HepG2 (cell line): ENCODE measurements around the gene ELANE. TPM values are rescaled to one million over a fixed set of nuclear protein-coding genes. Genes with fewer than 3 reads are reported as not detected.

Source experiments
- ATAC-seq: fragments of 200-7000 bp; cut with Tn5 transposase; 3 replicates; pipeline ENCODE4 v1.9.1; 2020; ENCODE audit warnings: mild to moderate bottlenecking, moderate library complexity
- BruUV-seq: library from RNA; stranded (reverse); fragments of 400-500 nt; replicated peaks from 2 replicates; lab custom pipeline; 2021; lab: Mats Ljungman, UMichigan
- CTCF ChIA-PET: fragments of 300-600 bp; formaldehyde crosslinking; extraction: SDS; loops from one replicate; lab custom pipeline; 2021; ENCODE audit warnings: low total read pairs, inconsistent platforms, low intra/inter-chr PET ratio; lab: Yijun Ruan, JAX
- POLR2A ChIA-PET: fragments of 350-600 bp; sonication (Branson Sonifier 250); formaldehyde crosslinking; loops from one replicate; lab custom pipeline; 2020; ENCODE audit warnings: antibody characterized with exemption, inconsistent platforms; lab: Yijun Ruan, JAX
- DNase-seq: peaks from one replicate; pipeline ENCODE4 v3.0.0-alpha.2; 2015; ENCODE audit warnings: low spot score
- FAIRE-seq: peaks from 3 replicates; lab custom pipeline; 2011; peaks lifted over from hg19 to GRCh38; lab: Jason Lieb, UNC
- H2AFZ ChIP-seq: one replicate; pipeline ENCODE4 v1.6.1; 2011; ENCODE audit warnings: low read length, inconsistent platforms
- H3K27ac ChIP-seq: fragments of 300-600 bp; 3 replicates; pipeline ENCODE4 v1.8.0; 2011; ENCODE audit warnings: mixed run types, mild to moderate bottlenecking, mixed read lengths, low read length, inconsistent platforms; ENCODE audit not compliant: insufficient read depth; ENCODE audit errors: extremely low read length
- H3K27me3 ChIP-seq, 2 experiments: fragments of 200-600 bp in 1 of 2; 2 replicates in 1 of 2; 3 replicates in 1 of 2; pipeline versions ENCODE4 v1.6.0 to v1.8.0; 2011; ENCODE audit warnings: low read length in 2 of 2, mild to moderate bottlenecking in 2 of 2, moderate library complexity in 2 of 2, inconsistent platforms in 1 of 2; ENCODE audit not compliant: insufficient read depth in 2 of 2, control insufficient read depth in 1 of 2
- H3K36me3 ChIP-seq, 2 experiments: fragments of 200-600 bp in 1 of 2; replicated peaks in 1 of 2; 2 replicates in 1 of 2; 3 replicates in 1 of 2; pipeline versions ENCODE4 v1.5.1 to v1.8.0; 2011; ENCODE audit warnings: low read length in 2 of 2, inconsistent platforms in 1 of 2; ENCODE audit not compliant: insufficient read depth in 2 of 2, control insufficient read depth in 1 of 2
- H3K4me1 ChIP-seq: 2 replicates; pipeline ENCODE4 v1.5.1; 2012; ENCODE audit warnings: low read length, inconsistent platforms; ENCODE audit not compliant: insufficient read depth
- H3K4me2 ChIP-seq: 2 replicates; pipeline ENCODE4 v1.6.0; 2011; ENCODE audit warnings: low read depth, low read length, inconsistent platforms
- H3K4me3 ChIP-seq, 3 experiments: fragments of 200-600 bp in 1 of 3; sonication (generic), shearing (Covaris generic) in 1 of 3; replicated peaks in 1 of 3; 2 replicates each; pipeline ENCODE4 v1.5.1; 2011 to 2016; ENCODE audit warnings: low read length in 3 of 3, inconsistent platforms in 2 of 3, low read depth in 2 of 3, mild to moderate bottlenecking in 2 of 3, control low read depth in 1 of 3, mixed read lengths in 1 of 3; ENCODE audit not compliant: insufficient read depth in 1 of 3
- H3K79me2 ChIP-seq: one replicate; pipeline ENCODE4 v1.6.1; 2011; ENCODE audit warnings: low read length, inconsistent platforms; ENCODE audit not compliant: insufficient read depth
- H3K9ac ChIP-seq: 2 replicates; pipeline ENCODE4 v1.6.0; 2011; ENCODE audit warnings: mild to moderate bottlenecking, low read depth, low read length, inconsistent platforms; ENCODE audit not compliant: insufficient read depth
- H3K9me3 ChIP-seq: 2 replicates; pipeline ENCODE4 v1.5.1; 2012; ENCODE audit warnings: mild to moderate bottlenecking, low read length
- H4K20me1 ChIP-seq: 2 replicates; pipeline ENCODE4 v1.6.0; 2011; ENCODE audit warnings: inconsistent platforms, mild to moderate bottlenecking, low read length, moderate library complexity; ENCODE audit not compliant: insufficient read depth
- HNRNPL ChIP-seq: fragments of 200-400 bp; formaldehyde crosslinking; IDR thresholded peaks from 2 replicates; pipeline ENCODE4 v1.6.1; 2017; ENCODE audit warnings: mild to moderate bottlenecking, low read depth, low read length
- HOXA3 ChIP-seq: sonication (generic); formaldehyde crosslinking; IDR thresholded peaks from 2 replicates; pipeline ENCODE4 v1.5.0; 2020; ENCODE audit warnings: missing genetic modification reagents
- NFKB2 ChIP-seq: sonication (generic); formaldehyde crosslinking; IDR thresholded peaks from 2 replicates; pipeline ENCODE4 v1.4.0; 2020; ENCODE audit warnings: missing genetic modification reagents, borderline replicate concordance
- ZNF3 ChIP-seq: IDR thresholded peaks from 2 replicates; pipeline ENCODE4 v1.7.0; 2017; ENCODE audit warnings: inconsistent platforms
- WGBS: methylation state at CpG from one replicate; pipeline ENCODE4 v1.1.6; 2017; ENCODE audit warnings: low lambda C conversion rate; 5-methylcytosine and 5-hydroxymethylcytosine counted together
- in situ Hi-C: cut with HindIII; loops from 2 replicates; pipeline ENCODE4 v1.10.0; 2017; ENCODE audit warnings: low pct_unique_long_range_greater_than_20kb; ENCODE audit not compliant: extremely low pct_ligation_motif_present
- intact Hi-C: fragments of 100-400 bp; cut with micrococcal nuclease; formaldehyde crosslinking; loops from one replicate; pipeline ENCODE4 v1.10.0; 2022; ENCODE audit not compliant: unreplicated experiment
- polyA plus RNA-seq, 8 experiments: library from polyadenylated mRNA; depleted of rRNA in 3 of 8; stranded (reverse) in 7 of 8; unstranded in 1 of 8; fragments of >200 nt; fragmentation: Illumina TruSeq in 4 of 8; extraction: Trizol in 4 of 8; gene quantifications; 2 replicates each; pipeline versions ENCODE4 v1.2.1 to v1.2.3, GENCODE V29; 2011 to 2016; ENCODE audit warnings: low read depth in 4 of 8, missing spikeins in 1 of 8, mixed read lengths in 1 of 8; ENCODE audit not compliant: insufficient read depth in 1 of 8
- total RNA-seq, 5 experiments: library from RNA; depleted of rRNA; stranded (reverse); fragments of >200 nt; fragmentation: Illumina TruSeq; extraction: Trizol; gene quantifications; 2 replicates each; pipeline ENCODE4 v1.2.3, GENCODE V29; 2016; ENCODE audit warnings: low read depth in 1 of 5
- TF ChIP-seq, protein P1 (sequence below): sonication (generic); formaldehyde crosslinking; IDR thresholded peaks from 2 replicates; pipeline ENCODE4 v1.5.1; 2020; ENCODE audit warnings: mild to moderate bottlenecking, missing genetic modification reagents, borderline replicate concordance
- TF ChIP-seq, protein P2 (sequence below): sonication (generic); formaldehyde crosslinking; IDR thresholded peaks from 2 replicates; pipeline ENCODE4 v1.8.1; 2022; ENCODE audit warnings: low read depth, mild to moderate bottlenecking, missing genetic modification reagents

ELANE gene
- total and polyA plus RNA-seq, 2 of the 13 experiments (the other 11 are each of a cell fraction or from before 2014, with no cell fraction given) = not detected

DNA sequence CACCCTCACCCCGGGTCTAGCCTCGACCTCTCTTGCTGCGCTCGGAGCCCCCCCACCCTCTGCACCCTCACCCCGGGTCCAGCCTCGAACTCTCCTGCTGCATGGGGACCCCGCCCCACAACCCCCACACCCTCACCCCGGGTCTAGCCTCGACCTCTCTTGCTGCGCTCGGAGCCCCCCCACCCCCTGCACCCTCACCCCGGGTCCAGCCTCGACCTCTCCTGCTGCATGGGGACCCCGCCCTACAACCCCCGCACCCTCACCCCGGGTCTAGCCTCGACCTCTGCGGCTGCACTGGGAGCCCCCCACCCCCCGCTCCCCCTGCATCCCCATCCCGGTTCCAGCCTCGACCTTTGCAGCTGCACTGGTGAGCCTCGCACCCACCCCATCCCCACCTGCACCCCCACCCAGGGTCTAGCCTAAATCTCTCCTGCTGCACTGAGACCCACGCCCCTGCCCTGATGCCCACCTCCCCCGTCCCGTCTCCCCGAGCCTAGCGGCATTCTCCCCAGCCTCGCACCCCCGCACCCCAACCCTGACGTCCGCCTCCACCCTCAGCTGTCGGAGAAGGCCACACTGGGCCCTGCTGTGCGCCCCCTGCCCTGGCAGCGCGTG lies 9.1 kb downstream of the ELANE start:
- FAIRE-seq = no peak
- BruUV-seq = no TSS peak
- Histone ChIP-seq H3K4me3 (no peak overlapping the region), H4K20me1 (no peaks in the 10 kb centered on the region), H3K27ac (no peak overlapping the region), H3K4me1 (peaks cover 19% of the 10 kb centered on the region), H2AFZ (no peak overlapping the region), H3K36me3 (no peaks in the 10 kb centered on the region), H3K9me3 (no peaks in the 10 kb centered on the region), H3K9ac (no peak overlapping the region), H3K79me2 (no peaks in the 10 kb centered on the region), H3K27me3 (no peaks in the 10 kb centered on the region), H3K4me2 (no peak overlapping the region)
- CTCF ChIA-PET = no interaction called here
- POLR2A ChIA-PET = interaction anchor here (0.6 to 1.0 kb wide), 2 partner anchors 15 to 377 kb away, joined by 3 to 4 read pairs; no protein-coding TSS in a partner anchor
- 0 out of 2 replicates have a peak, but pooled peaks have one; percentile 48 for TF ChIP-seq HNRNPL
- no peak for TF ChIP-seq NFKB2 (CRISPR knock-in tag)
- in situ Hi-C loops (loop anchor here (5.0 to 10.0 kb wide), 2 partner anchors 56 to 124 kb away; partner anchors contain the start of genes KISS1R and WDR18), intact Hi-C loops (no loop called here)
- DNase-seq = no peak
- WGBS = 87% methylated on average over 35 of the region's 35 CpGs
- no peak for ATAC-seq

DNA sequence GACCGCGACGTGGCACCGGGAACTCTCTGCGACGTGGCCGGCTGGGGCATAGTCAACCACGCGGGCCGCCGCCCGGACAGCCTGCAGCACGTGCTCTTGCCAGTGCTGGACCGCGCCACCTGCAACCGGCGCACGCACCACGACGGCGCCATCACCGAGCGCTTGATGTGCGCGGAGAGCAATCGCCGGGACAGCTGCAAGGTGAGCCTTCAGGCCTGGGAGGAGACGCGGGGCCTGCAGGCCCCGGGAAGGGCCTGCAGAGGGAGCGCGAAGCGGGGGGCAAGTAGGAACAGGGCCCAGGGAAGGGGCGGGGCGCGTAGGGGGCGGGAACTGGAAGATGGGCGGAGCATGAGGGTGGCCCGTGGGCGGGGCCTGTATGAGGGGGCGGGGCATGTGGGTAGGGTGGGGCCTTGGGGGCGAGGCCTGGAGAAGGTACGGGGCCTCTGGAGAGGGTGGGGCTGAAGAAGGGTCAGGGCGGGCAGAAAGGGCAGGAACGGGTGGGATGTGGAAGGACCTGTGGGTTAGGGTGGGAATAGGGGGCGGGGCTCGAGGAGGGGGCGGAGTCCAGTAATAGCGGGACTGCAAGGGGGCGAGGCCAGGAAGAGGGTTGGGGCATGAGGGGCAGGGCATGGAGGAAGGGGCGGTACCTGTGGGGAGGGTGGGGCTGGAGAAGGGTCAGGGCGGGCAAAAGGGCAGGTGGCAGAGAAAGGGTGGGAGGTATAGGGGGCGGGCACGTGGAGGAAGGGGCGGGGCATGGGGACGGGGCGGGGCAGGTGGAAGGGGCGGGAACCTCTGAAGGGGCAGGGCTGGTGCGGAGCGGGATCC lies 9.9 kb downstream of the ELANE start:
- Histone ChIP-seq H3K4me2 (no peak overlapping the region), H3K4me1 (peaks cover 19% of the 10 kb centered on the region), H4K20me1 (no peaks in the 10 kb centered on the region), H3K36me3 (no peaks in the 10 kb centered on the region), H3K27ac (no peak overlapping the region), H3K9me3 (no peaks in the 10 kb centered on the region), H3K27me3 (no peaks in the 10 kb centered on the region), H2AFZ (no peak overlapping the region), H3K9ac (no peak overlapping the region), H3K4me3 (no peak overlapping the region), H3K79me2 (no peaks in the 10 kb centered on the region)
- ChIA-PET POLR2A (interaction anchor here (0.6 to 1.0 kb wide), 2 partner anchors 14 to 376 kb away, joined by 3 to 4 read pairs; no protein-coding TSS in a partner anchor), CTCF (no interaction called here)
- in situ Hi-C loops (loop anchor here (5.0 to 10.0 kb wide), 2 partner anchors 55 to 123 kb away; partner anchors contain the start of genes KISS1R and WDR18), intact Hi-C loops (loop anchor here (2.0 kb wide), 1 partner anchor 55 kb away; the partner anchor contains the start of gene KISS1R)
- no TSS peak for BruUV-seq
- WGBS = 51% methylated on average over 39 of the region's 60 CpGs
- DNase-seq (peak; percentile 41), ATAC-seq (peak; percentile 36), FAIRE-seq (no peak)
- TF ChIP-seq, protein P1, sequence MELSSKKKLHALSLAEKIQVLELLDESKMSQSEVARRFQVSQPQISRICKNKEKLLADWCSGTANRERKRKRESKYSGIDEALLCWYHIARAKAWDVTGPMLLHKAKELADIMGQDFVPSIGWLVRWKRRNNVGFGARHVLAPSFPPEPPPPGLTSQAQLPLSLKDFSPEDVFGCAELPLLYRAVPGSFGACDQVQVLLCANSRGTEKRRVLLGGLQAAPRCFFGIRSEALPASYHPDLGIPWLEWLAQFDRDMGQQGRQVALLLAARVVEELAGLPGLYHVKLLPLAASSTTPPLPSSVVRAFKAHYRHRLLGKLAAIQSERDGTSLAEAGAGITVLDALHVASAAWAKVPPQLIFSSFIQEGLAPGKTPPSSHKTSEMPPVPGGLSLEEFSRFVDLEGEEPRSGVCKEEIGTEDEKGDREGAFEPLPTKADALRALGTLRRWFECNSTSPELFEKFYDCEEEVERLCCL = no peak
- TF ChIP-seq ZNF3 (no peak), HOXA3 (peak; percentile 75)
- TF ChIP-seq, protein P2, sequence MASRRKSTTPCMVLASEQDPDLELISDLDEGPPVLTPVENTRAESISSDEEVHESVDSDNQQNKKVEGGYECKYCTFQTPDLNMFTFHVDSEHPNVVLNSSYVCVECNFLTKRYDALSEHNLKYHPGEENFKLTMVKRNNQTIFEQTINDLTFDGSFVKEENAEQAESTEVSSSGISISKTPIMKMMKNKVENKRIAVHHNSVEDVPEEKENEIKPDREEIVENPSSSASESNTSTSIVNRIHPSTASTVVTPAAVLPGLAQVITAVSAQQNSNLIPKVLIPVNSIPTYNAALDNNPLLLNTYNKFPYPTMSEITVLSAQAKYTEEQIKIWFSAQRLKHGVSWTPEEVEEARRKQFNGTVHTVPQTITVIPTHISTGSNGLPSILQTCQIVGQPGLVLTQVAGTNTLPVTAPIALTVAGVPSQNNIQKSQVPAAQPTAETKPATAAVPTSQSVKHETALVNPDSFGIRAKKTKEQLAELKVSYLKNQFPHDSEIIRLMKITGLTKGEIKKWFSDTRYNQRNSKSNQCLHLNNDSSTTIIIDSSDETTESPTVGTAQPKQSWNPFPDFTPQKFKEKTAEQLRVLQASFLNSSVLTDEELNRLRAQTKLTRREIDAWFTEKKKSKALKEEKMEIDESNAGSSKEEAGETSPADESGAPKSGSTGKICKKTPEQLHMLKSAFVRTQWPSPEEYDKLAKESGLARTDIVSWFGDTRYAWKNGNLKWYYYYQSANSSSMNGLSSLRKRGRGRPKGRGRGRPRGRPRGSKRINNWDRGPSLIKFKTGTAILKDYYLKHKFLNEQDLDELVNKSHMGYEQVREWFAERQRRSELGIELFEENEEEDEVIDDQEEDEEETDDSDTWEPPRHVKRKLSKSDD (CRISPR knock-in tag) = peak; percentile 81; the same call in 1 of the 2 replicates
